Lower leg skin (tissue), 4 donors: ENCODE data around the gene SLC41A1. TPM values are rescaled to one million over a fixed set of nuclear protein-coding genes. Genes with fewer than 3 reads are reported as not detected.

ENCODE experiments used
- DNase-seq, 2 donors: peaks; one replicate each; pipeline ENCODE4 v3.0.0-alpha.2; 2019; ENCODE audit warnings: low spot score in 2 of 2
- H3K4me3 ChIP-seq: fragments of 200-600 bp; sonication (generic); 2 replicates; pipeline ENCODE4 v1.5.1; 2017; ENCODE audit warnings: mild to moderate bottlenecking, low read depth; ENCODE audit not compliant: poor library complexity, severe bottlenecking
- POLR2A ChIP-seq, 2 donors: fragments of 450-650 bp; IDR thresholded peaks; one replicate each; pipeline ENCODE4 v1.6.1; 2016 to 2017; ENCODE audit warnings: antibody characterized with exemption in 2 of 2, mild to moderate bottlenecking in 1 of 2, moderate library complexity in 1 of 2
- WGBS, 2 donors: methylation state at CpG; one replicate each; pipeline ENCODE4 v1.1.5; 2018; 5-methylcytosine and 5-hydroxymethylcytosine counted together
- intact Hi-C: fragments of 100-400 bp; cut with DNase I; formaldehyde crosslinking; loops from one replicate; pipeline ENCODE4 v1.15.0; 2023; ENCODE audit warnings: low total_unique reads
- total RNA-seq, 4 donors: library from RNA; depleted of rRNA; stranded (reverse); fragments of >200 nt; gene quantifications; one replicate each; pipeline ENCODE4 v1.1.0, GENCODE V29; 2016
- TF ChIP-seq, protein P1 (sequence below), 3 donors: fragments of 450-650 bp; IDR thresholded peaks; one replicate each; pipeline ENCODE4 v1.5.1; 2016; ENCODE audit warnings: antibody characterized with exemption in 3 of 3, mild to moderate bottlenecking in 3 of 3, moderate library complexity in 2 of 3

SLC41A1 gene
- total RNA-seq, 4 donors from 2014 or later: 12.8 to 22.0 (median 15.8) TPM

DNA sequence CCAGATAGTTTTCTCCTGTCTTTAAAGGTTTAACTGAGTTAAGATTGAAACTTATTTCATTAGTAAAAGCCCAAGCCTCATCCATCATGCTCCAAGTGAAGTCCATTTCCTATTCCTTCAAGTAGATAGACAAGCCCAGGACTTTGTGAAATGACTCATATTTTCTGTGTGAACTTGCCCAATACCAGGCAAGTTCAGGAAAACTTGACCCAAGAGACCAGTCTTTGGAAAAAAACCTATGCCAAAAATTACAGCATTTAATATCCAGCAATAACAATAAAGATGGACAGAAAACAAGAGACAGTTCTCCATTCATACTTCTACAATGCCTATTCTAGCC lies 37.3 kb downstream of the SLC41A1 start:
- intact Hi-C loops: no loop called here
- TF ChIP-seq, protein P1, sequence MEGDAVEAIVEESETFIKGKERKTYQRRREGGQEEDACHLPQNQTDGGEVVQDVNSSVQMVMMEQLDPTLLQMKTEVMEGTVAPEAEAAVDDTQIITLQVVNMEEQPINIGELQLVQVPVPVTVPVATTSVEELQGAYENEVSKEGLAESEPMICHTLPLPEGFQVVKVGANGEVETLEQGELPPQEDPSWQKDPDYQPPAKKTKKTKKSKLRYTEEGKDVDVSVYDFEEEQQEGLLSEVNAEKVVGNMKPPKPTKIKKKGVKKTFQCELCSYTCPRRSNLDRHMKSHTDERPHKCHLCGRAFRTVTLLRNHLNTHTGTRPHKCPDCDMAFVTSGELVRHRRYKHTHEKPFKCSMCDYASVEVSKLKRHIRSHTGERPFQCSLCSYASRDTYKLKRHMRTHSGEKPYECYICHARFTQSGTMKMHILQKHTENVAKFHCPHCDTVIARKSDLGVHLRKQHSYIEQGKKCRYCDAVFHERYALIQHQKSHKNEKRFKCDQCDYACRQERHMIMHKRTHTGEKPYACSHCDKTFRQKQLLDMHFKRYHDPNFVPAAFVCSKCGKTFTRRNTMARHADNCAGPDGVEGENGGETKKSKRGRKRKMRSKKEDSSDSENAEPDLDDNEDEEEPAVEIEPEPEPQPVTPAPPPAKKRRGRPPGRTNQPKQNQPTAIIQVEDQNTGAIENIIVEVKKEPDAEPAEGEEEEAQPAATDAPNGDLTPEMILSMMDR (IDR thresholded peaks at IDR 0.05): no peak
- no peak for TF ChIP-seq POLR2A (IDR thresholded peaks at IDR 0.05)
- no peak overlapping the region for H3K4me3 ChIP-seq
- DNase-seq: no peak

DNA sequence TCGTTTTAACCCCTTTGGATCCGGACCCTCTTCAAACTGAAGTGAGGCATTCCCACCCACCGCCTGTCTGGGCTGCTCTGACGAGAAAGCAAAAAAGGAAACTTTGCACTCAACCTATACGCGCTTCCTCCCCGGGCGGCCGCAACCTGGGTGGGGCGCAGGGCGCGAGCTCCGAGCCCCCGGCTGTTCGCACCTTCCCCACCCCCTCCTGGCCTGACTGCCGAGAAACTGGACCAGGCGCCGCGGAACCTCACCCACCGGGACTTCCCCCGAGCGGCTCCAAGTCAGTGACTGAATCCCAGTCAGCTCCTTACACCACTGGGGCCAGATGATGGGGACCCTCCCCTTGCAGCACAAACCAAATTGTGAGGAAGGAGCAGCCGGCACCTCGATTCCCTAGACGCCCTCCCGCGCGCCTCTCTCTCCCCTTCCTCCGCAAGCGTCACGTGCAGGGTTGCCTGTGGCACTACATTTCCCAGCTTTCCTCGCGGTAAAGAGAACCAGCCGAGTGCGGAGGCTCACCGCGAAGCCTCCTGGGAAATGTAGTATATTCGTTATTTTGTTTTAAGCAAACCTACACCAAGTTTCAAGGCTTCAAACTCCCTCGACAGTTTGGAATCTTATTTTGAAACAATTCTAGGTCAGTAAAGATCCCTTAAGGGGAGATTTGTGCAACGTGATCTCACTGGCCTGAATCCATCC lies 37.8 kb downstream of the SLC41A1 start, which contains the start of gene RAB29:
TSS of gene RAB29 (minus strand) at position 468 of the 702 bp plus-strand sequence. CDS start 526 bp downstream, outside the sequence.
- intact Hi-C loops: no loop called here
- TF ChIP-seq, protein P1 (IDR thresholded peaks at IDR 0.05): no peak
- TF ChIP-seq POLR2A (IDR thresholded peaks at IDR 0.05): no peak
- peak within 1 kb of the TSS; percentile 71 for H3K4me3 ChIP-seq
- DNase-seq: peak; percentile 87 to 97
- WGBS, 2 donors: 0 to 1% methylated on average over 40 of the region's 40 CpGs

DNA sequence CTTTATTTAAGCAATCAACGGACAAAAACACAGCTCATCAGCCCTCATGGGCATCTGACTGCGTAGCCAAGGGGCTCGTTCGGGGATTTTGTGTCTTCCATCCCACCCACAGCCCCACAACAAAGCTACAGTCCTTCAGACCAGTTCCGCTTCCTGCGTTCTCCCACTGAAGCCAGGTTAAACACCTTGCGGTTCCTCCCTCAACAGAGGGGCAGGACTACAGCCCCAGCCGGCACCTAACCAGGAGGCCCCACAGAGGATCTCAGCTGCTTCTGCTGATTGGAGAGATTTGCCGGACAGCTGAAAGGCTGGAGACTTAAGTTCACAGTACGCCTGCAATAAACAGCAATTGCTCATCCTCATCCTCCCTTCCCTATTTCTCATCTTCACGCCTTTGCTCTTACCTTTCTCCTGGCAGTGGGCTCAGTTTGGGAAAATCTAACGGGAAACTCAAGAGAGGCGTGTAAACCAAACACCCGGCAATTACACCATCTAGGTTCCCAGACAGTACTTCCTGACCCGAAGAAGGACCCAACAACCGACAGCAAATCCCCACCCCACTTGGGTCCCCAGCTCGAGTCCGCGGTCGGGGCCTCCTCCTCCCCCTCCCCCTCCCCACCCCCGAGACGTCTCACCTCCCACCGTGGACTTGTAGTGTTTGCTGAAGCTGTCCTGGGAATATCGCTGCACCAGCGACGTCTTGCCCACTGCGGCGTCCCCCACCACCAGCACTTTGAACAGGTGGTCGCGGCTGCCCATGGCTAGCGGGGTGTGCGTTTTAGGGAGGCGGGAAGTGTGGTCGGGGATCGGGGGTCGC lies 38.6 kb downstream of the SLC41A1 start:
- H3K4me3 ChIP-seq: peak overlapping the region; percentile 71
- no peak for DNase-seq
- intact Hi-C loops: no loop called here
- WGBS, 2 donors: 20 to 23% methylated on average over 32 to 34 of the region's 36 CpGs
- TF ChIP-seq, protein P1 (IDR thresholded peaks at IDR 0.05): no peak
- TF ChIP-seq POLR2A (IDR thresholded peaks at IDR 0.05): no peak

DNA sequence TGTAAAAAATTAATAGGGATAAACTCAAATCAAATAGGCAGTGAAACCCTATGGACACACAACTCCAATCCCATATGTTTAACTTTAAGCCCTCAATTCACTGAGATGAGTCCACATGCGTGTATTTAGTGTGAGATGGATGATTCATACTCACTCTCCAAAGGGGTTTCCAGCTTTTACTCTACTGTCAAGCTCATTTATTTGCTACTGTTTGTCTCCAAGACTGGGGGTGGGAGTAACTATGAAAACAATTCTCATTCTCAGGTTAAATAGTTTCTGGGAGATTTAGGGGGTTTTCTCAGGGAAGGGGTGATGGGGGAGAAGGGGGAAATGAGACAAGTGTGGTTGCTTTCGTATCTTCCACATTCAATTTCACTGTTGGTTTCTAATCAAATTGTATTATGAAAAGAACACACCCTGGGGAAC lies 40.4 kb downstream of the SLC41A1 start:
- no peak for DNase-seq
- H3K4me3 ChIP-seq: no peak overlapping the region
- intact Hi-C loops: no loop called here
- WGBS, 2 donors: 92 to 94% methylated on average over 2 of the region's 2 CpGs
- TF ChIP-seq POLR2A (IDR thresholded peaks at IDR 0.05): no peak
- TF ChIP-seq, protein P1 (IDR thresholded peaks at IDR 0.05): no peak

DNA sequence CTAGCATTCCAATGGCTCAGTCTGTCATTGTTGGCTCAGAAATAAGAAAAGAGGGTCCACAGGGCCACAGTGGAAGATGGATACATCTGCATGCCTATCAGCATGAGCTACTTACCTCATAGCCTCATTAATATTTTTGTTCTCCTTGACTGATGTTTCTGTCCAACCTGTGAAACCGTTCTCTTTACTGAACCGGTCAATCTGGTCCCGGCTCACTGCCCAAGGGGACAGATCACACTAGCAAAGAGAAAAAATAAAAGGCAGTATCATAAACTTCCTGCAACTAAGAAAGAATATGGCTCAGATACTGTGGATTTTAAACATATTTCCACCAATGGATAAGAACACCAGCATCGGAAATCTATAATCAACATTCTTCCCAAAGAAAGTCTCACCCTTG lies 42.4 kb downstream of the SLC41A1 start:
- no peak overlapping the region for H3K4me3 ChIP-seq
- 77 to 81% methylated on average over 4 of the region's 4 CpGs for WGBS, 2 donors
- intact Hi-C loops: no loop called here
- TF ChIP-seq, protein P1 (IDR thresholded peaks at IDR 0.05): no peak
- TF ChIP-seq POLR2A (IDR thresholded peaks at IDR 0.05): no peak
- DNase-seq: no peak
